ENCODE results near the gene PGM2.
"Not testable (repeated sequence)": the region's sequence is repeated elsewhere in the genome, so short reads cannot be mapped to it uniquely, and the experiment has no call there.

Gene PGM2

GRCh38 chr4:37797923-37798322, 28.6 kb upstream of the PGM2 start:
- FAIRE-seq: no peak
- DNase-seq (ENCODE audit: insufficient read length): no peak
- no peak for TF ChIP-seq TAF1 (IDR thresholded peaks at IDR 0.05; ENCODE audit: borderline replicate concordance, low read depth, low read length)
- TF ChIP-seq POLR2A (IDR thresholded peaks at IDR 0.05; ENCODE audit: low read depth, low read length): no peak
- no peak for TF ChIP-seq POLR2AphosphoS5 (IDR thresholded peaks at IDR 0.05; ENCODE audit: low read depth, low read length)

DNA sequence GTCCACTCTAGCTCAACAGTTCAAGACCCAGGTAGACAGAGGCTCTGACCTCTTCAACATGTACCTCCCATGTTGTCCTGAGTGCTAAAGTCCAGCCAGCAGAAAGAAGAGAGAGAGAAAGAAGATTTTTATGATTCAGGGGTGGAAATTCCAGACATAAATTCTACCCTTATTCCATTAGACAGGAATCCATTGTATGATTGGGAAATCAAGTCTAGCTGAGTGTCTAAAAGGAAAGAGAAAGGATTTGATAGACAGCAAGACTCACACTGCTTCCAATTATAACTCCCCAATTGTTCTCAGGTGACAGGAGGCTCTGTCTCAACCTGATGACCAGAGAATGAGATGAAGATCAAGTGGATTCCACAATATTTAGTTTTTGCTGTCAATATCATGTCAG, 27.9 kb upstream of the PGM2 start:
- FAIRE-seq: no peak
- TF ChIP-seq POLR2AphosphoS5 (IDR thresholded peaks at IDR 0.05; ENCODE audit: low read depth, low read length) (no peak), TAF1 (IDR thresholded peaks at IDR 0.05; ENCODE audit: borderline replicate concordance, low read depth, low read length) (no peak), POLR2A (IDR thresholded peaks at IDR 0.05; ENCODE audit: low read depth, low read length) (no peak)

GRCh38 chr4:37799941-37800554, 26.4 kb upstream of the PGM2 start:
- no peak for TF ChIP-seq POLR2AphosphoS5 (IDR thresholded peaks at IDR 0.05; ENCODE audit: low read depth, low read length)
- no peak for TF ChIP-seq TAF1 (IDR thresholded peaks at IDR 0.05; ENCODE audit: borderline replicate concordance, low read depth, low read length)
- TF ChIP-seq POLR2A (IDR thresholded peaks at IDR 0.05; ENCODE audit: low read depth, low read length): no peak
- no peak for DNase-seq (ENCODE audit: insufficient read length)
- peak; percentile 64 for FAIRE-seq

More for the DNA sequence above, 27.9 kb upstream of the PGM2 start:
- no peak for DNase-seq (ENCODE audit: insufficient read length)

GRCh38 chr4:37802068-37802666, 24.3 kb upstream of the PGM2 start:
- FAIRE-seq (peak; percentile 69), DNase-seq (ENCODE audit: insufficient read length) (no peak)
- TF ChIP-seq TAF1 (IDR thresholded peaks at IDR 0.05; ENCODE audit: borderline replicate concordance, low read depth, low read length) (no peak), POLR2A (IDR thresholded peaks at IDR 0.05; ENCODE audit: low read depth, low read length) (no peak), POLR2AphosphoS5 (IDR thresholded peaks at IDR 0.05; ENCODE audit: low read depth, low read length) (no peak)

DNA sequence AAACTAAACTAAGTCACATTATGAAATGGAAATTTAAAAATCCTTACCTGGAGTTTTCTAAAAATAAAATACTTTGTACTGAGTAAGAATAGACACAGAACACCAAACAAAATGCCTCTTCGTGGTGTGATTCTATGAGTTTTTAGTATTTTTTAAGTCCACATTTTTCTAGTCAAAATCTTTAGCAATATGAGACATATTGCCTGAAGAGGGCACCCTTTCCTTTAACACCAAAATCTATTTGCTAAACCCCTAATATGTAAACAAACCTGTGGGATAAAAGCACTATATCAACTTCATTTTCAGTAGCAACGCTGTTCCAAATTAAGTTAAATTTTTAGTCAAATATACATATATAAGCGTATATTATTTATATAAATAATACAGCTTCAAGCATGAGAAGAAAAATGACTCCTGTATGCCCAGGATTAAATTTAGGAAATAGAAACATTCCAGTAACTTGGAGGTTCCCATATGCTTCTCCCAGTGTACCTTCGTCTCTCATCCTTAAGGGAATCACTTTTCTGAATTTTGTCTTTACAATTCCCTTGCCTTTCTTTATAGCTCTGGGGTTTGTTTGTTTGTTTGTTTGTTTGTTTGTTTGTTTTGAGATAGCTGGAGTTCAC, 23.0 kb upstream of the PGM2 start:
- TF ChIP-seq POLR2AphosphoS5 (IDR thresholded peaks at IDR 0.05; ENCODE audit: low read depth, low read length): no peak
- no peak for TF ChIP-seq TAF1 (IDR thresholded peaks at IDR 0.05; ENCODE audit: borderline replicate concordance, low read depth, low read length)
- TF ChIP-seq POLR2A (IDR thresholded peaks at IDR 0.05; ENCODE audit: low read depth, low read length): no peak
- DNase-seq (ENCODE audit: insufficient read length) (no peak), FAIRE-seq (peak; percentile 78)

DNA sequence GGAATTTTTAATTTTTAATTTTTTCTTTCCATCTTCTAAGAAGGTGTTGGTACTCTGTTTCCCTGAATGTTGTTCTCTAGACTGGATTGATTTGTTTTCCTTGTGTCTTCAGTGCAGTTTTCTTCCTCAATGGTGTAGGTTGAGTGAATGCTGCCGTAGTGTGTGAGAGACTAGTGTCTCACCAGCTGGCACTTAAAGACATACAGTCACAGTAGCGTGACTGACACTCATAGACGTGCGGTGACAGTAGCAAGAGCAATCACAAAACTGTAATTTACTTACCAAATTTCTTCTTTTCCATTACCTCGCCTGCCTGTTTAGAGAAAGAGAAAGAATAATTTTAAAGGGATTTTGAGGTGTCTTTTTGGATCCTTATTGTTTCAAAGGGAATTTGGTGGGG, 21.4 kb upstream of the PGM2 start:
- DNase-seq (ENCODE audit: insufficient read length): no peak
- FAIRE-seq: no peak

DNA sequence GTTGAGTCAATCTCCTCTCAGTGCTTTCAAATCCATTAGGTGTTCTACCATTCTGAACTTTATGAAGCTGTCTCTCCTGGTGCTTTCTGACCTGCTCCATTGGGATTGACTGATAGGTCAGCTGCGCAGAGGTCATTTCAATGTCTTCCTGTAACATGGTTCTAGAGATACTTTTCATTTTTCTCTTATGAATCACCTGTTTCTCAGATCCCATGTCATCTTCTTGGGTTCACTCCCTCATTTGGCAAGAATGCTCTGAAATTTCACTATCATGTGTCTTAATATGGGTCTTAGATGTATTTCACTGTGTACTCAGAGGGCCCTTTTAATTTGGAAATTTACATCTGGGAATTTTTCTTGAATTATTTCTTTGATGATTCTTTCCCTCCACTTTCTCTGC, 13.8 kb upstream of the PGM2 start:
- DNase-seq (ENCODE audit: insufficient read length) (no peak), FAIRE-seq (no peak)
- TF ChIP-seq POLR2AphosphoS5 (IDR thresholded peaks at IDR 0.05; ENCODE audit: low read depth, low read length) (no peak), TAF1 (IDR thresholded peaks at IDR 0.05; ENCODE audit: borderline replicate concordance, low read depth, low read length) (no peak), POLR2A (IDR thresholded peaks at IDR 0.05; ENCODE audit: low read depth, low read length) (no peak)

More for the DNA sequence above, 21.4 kb upstream of the PGM2 start:
- TF ChIP-seq TAF1 (IDR thresholded peaks at IDR 0.05; ENCODE audit: borderline replicate concordance, low read depth, low read length) (no peak), POLR2AphosphoS5 (IDR thresholded peaks at IDR 0.05; ENCODE audit: low read depth, low read length) (no peak), POLR2A (IDR thresholded peaks at IDR 0.05; ENCODE audit: low read depth, low read length) (no peak)

DNA sequence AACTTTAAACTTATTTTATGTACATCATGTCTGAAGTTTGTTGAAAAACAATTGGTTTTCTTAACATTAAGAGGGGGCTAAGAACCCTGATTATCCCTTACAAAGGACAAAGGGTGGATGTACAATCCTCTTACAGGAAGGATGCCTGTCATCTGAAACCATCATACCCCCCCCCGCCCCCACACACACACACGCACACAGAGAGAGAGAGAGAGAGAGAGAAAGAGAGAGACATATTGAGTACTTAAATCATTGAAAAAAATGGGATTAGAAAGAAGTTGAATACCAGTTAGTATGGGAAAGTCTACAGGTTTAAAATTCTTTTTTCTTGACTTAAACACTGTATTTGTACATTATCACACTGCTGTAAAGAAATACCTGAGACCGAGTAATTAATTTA, 10.9 kb upstream of the PGM2 start:
- FAIRE-seq (no peak), DNase-seq (ENCODE audit: insufficient read length) (no peak)
- no peak for TF ChIP-seq POLR2A (IDR thresholded peaks at IDR 0.05; ENCODE audit: low read depth, low read length)
- no peak for TF ChIP-seq TAF1 (IDR thresholded peaks at IDR 0.05; ENCODE audit: borderline replicate concordance, low read depth, low read length)
- TF ChIP-seq POLR2AphosphoS5 (IDR thresholded peaks at IDR 0.05; ENCODE audit: low read depth, low read length): no peak

- TF ChIP-seq POLR2A (IDR thresholded peaks at IDR 0.05; ENCODE audit: low read depth, low read length) (no peak), TAF1 (IDR thresholded peaks at IDR 0.05; ENCODE audit: borderline replicate concordance, low read depth, low read length) (no peak), POLR2AphosphoS5 (IDR thresholded peaks at IDR 0.05; ENCODE audit: low read depth, low read length) (no peak)
- FAIRE-seq: no peak
- no peak for DNase-seq (ENCODE audit: insufficient read length)
These were observed 10.5 kb upstream of the PGM2 start for GRCh38 chr4:37816006-37816405.

GRCh38 chr4:37816719-37817118, 9.8 kb upstream of the PGM2 start:
- no peak for FAIRE-seq
- DNase-seq (ENCODE audit: insufficient read length): no peak
- TF ChIP-seq POLR2A (IDR thresholded peaks at IDR 0.05; ENCODE audit: low read depth, low read length): no peak
- no peak for TF ChIP-seq POLR2AphosphoS5 (IDR thresholded peaks at IDR 0.05; ENCODE audit: low read depth, low read length)
- TF ChIP-seq TAF1 (IDR thresholded peaks at IDR 0.05; ENCODE audit: borderline replicate concordance, low read depth, low read length): no peak

GRCh38 chr4:37818752-37819151, 7.7 kb upstream of the PGM2 start:
- no peak for FAIRE-seq
- TF ChIP-seq POLR2AphosphoS5 (IDR thresholded peaks at IDR 0.05; ENCODE audit: low read depth, low read length) (no peak), TAF1 (IDR thresholded peaks at IDR 0.05; ENCODE audit: borderline replicate concordance, low read depth, low read length) (no peak), POLR2A (IDR thresholded peaks at IDR 0.05; ENCODE audit: low read depth, low read length) (no peak)

GRCh38 chr4:37820458-37820857, 6.0 kb upstream of the PGM2 start:
- DNase-seq (ENCODE audit: insufficient read length); FAIRE-seq: not testable (repeated sequence)

More at GRCh38 chr4:37818752-37819151, 7.7 kb upstream of the PGM2 start:
- no peak for DNase-seq (ENCODE audit: insufficient read length)
